ENCODE data around the gene NSA2. TPM values are rescaled to one million over a fixed set of nuclear protein-coding genes. Genes with fewer than 3 reads are reported as not detected.

NSA2 gene
- total RNA-seq, 1 experiment from 2014 or later, result 42.7 TPM

DNA sequence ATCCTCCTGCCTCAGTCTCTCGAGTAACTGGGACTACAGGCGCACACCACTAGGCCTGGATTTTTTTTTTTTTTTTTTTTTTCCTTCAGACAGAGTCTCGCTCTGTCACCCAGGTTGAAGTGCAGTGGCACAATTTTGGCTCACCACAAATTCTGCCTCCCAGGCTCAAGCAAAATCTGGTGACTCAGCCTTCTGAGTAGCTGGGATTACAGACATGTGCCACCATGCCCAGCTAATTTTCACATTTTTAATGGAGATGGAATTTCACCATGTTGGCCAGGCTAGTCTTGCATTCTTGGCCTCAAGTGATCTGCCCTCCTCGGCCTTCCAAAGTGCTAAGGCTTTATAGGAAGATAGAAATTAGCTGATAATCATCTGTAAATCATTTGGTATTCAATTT, 43.9 kb downstream of the NSA2 start:
- no peak for ATAC-seq
- intact Hi-C loops (cut with micrococcal nuclease; ENCODE audit: unreplicated experiment) (no loop called here), in situ Hi-C loops (cut with HindIII; ENCODE audit: low pct_unique_long_range_greater_than_20kb, low sequenced_read_pairs) (no loop called here)
- H3K4me3 ChIP-seq (ENCODE audit: low read depth in 2 of 2, low read length in 2 of 2), result no peak overlapping the region
- no peaks in the 10 kb centered on the region for H3K9me3 ChIP-seq (ENCODE audit: control insufficient read depth, insufficient read depth, low read depth, low read length)
- no TSS peak for BruUV-seq (replicated peaks)
- ChIA-PET POLR2A (interaction anchor here (0.7 kb wide), 1 partner anchor 110 kb away, joined by 14 read pairs; no protein-coding TSS in a partner anchor), CTCF (no interaction called here)
- H3K27ac ChIP-seq (ENCODE audit: low read length), result no peak overlapping the region
- H3K27me3 ChIP-seq (ENCODE audit: control insufficient read depth, insufficient read depth, low read length), result no peaks in the 10 kb centered on the region
- no peaks in the 10 kb centered on the region for H3K36me3 ChIP-seq (ENCODE audit: control insufficient read depth, insufficient read depth, low read length)
- H3K4me1 ChIP-seq (ENCODE audit: control insufficient read depth, insufficient read depth, low read length), result no peaks in the 10 kb centered on the region
- TF ChIP-seq TCF7L2 (IDR thresholded peaks at IDR 0.05; ENCODE audit: low read depth, low read length) (no peak), POLR2AphosphoS5 (IDR thresholded peaks at IDR 0.05; ENCODE audit: low read depth, low read length) (no peak), SIN3A (IDR thresholded peaks at IDR 0.05; ENCODE audit: borderline replicate concordance, insufficient read depth, low read depth, low read length) (no peak)
- TF ChIP-seq, protein P1, sequence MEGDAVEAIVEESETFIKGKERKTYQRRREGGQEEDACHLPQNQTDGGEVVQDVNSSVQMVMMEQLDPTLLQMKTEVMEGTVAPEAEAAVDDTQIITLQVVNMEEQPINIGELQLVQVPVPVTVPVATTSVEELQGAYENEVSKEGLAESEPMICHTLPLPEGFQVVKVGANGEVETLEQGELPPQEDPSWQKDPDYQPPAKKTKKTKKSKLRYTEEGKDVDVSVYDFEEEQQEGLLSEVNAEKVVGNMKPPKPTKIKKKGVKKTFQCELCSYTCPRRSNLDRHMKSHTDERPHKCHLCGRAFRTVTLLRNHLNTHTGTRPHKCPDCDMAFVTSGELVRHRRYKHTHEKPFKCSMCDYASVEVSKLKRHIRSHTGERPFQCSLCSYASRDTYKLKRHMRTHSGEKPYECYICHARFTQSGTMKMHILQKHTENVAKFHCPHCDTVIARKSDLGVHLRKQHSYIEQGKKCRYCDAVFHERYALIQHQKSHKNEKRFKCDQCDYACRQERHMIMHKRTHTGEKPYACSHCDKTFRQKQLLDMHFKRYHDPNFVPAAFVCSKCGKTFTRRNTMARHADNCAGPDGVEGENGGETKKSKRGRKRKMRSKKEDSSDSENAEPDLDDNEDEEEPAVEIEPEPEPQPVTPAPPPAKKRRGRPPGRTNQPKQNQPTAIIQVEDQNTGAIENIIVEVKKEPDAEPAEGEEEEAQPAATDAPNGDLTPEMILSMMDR (IDR thresholded peaks at IDR 0.05), result no peak
- TF ChIP-seq, protein P2, sequence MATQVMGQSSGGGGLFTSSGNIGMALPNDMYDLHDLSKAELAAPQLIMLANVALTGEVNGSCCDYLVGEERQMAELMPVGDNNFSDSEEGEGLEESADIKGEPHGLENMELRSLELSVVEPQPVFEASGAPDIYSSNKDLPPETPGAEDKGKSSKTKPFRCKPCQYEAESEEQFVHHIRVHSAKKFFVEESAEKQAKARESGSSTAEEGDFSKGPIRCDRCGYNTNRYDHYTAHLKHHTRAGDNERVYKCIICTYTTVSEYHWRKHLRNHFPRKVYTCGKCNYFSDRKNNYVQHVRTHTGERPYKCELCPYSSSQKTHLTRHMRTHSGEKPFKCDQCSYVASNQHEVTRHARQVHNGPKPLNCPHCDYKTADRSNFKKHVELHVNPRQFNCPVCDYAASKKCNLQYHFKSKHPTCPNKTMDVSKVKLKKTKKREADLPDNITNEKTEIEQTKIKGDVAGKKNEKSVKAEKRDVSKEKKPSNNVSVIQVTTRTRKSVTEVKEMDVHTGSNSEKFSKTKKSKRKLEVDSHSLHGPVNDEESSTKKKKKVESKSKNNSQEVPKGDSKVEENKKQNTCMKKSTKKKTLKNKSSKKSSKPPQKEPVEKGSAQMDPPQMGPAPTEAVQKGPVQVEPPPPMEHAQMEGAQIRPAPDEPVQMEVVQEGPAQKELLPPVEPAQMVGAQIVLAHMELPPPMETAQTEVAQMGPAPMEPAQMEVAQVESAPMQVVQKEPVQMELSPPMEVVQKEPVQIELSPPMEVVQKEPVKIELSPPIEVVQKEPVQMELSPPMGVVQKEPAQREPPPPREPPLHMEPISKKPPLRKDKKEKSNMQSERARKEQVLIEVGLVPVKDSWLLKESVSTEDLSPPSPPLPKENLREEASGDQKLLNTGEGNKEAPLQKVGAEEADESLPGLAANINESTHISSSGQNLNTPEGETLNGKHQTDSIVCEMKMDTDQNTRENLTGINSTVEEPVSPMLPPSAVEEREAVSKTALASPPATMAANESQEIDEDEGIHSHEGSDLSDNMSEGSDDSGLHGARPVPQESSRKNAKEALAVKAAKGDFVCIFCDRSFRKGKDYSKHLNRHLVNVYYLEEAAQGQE (IDR thresholded peaks at IDR 0.05; ENCODE audit: insufficient read depth in 1 of 2, low read depth in 2 of 2, low read length in 1 of 2), result no peak
- DNase-seq (ENCODE audit: low read depth, low spot score), result no peak

DNA sequence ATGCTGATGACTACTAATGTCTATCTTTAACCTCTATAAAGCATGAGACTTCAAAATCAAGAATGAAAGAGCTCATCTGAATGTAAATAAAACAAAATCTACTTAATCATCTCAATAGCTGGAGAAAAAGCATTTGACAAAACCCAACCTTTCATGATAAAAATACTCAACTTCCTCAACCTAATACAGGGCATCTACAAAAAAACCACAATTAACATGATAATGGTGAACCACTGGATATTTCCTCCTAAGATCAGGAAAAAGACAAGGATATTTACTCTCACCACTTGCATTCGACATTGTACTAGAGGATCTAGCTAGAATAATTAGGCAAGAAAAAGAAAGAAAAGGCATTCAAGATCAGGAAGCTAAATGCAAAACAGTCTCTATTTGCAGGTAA, 49.8 kb downstream of the NSA2 start:
- BruUV-seq (replicated peaks), result no TSS peak
- intact Hi-C loops (cut with micrococcal nuclease; ENCODE audit: unreplicated experiment), result no loop called here
- CTCF ChIA-PET, result no interaction called here
- TF ChIP-seq POLR2AphosphoS5 (IDR thresholded peaks at IDR 0.05; ENCODE audit: low read depth, low read length) (no peak), TCF7L2 (IDR thresholded peaks at IDR 0.05; ENCODE audit: low read depth, low read length) (no peak), SIN3A (IDR thresholded peaks at IDR 0.05; ENCODE audit: borderline replicate concordance, insufficient read depth, low read depth, low read length) (no peak)
- TF ChIP-seq, protein P1 (IDR thresholded peaks at IDR 0.05), result no peak
- TF ChIP-seq, protein P2 (IDR thresholded peaks at IDR 0.05; ENCODE audit: insufficient read depth in 1 of 2, low read depth in 2 of 2, low read length in 1 of 2), result no peak
- no peak for ATAC-seq
- no peak overlapping the region for H3K4me3 ChIP-seq (ENCODE audit: low read depth in 2 of 2, low read length in 2 of 2)
- H3K36me3 ChIP-seq (ENCODE audit: control insufficient read depth, insufficient read depth, low read length), result no peaks in the 10 kb centered on the region
- in situ Hi-C loops (cut with HindIII; ENCODE audit: low pct_unique_long_range_greater_than_20kb, low sequenced_read_pairs), result no loop called here
- H3K27me3 ChIP-seq (ENCODE audit: control insufficient read depth, insufficient read depth, low read length), result no peaks in the 10 kb centered on the region
- POLR2A ChIA-PET, result no interaction called here
- H3K27ac ChIP-seq (ENCODE audit: low read length), result no peak overlapping the region
- no peaks in the 10 kb centered on the region for H3K9me3 ChIP-seq (ENCODE audit: control insufficient read depth, insufficient read depth, low read depth, low read length)
- no peaks in the 10 kb centered on the region for H3K4me1 ChIP-seq (ENCODE audit: control insufficient read depth, insufficient read depth, low read length)
- DNase-seq (ENCODE audit: low read depth, low spot score), result no peak
